Measurements from ENCODE around the gene SLC2A5. TPM values are rescaled to one million over a fixed set of nuclear protein-coding genes. Genes with fewer than 3 reads are reported as not detected.
"Not testable (repeated sequence)": the region's sequence is repeated elsewhere in the genome, so short reads cannot be mapped to it uniquely, and the experiment has no call there.

The SLC2A5 gene
- total RNA-seq, 1 donor from 2014 or later, result not detected

GRCh38 chr1:9035226-9035625 lies 34.2 kb downstream of the SLC2A5 start:
- H3K4me3 Mint-ChIP-seq (ENCODE audit: unreplicated experiment), result no peak overlapping the region
- TF ChIP-seq CTCF (IDR thresholded peaks at IDR 0.05), result no peak
- H3K27me3 Mint-ChIP-seq (ENCODE audit: unreplicated experiment), result peaks cover 29% of the 10 kb centered on the region
- H3K9me3 Mint-ChIP-seq (ENCODE audit: unreplicated experiment), result peaks cover 11% of the 10 kb centered on the region
- H3K4me1 Mint-ChIP-seq (ENCODE audit: unreplicated experiment), result no peaks in the 10 kb centered on the region
- no peak for DNase-seq (ENCODE audit: extremely low spot score, unreplicated experiment)
- H3K27ac Mint-ChIP-seq (ENCODE audit: unreplicated experiment), result no peak overlapping the region
- H3K36me3 Mint-ChIP-seq (ENCODE audit: unreplicated experiment), result peaks cover 4% of the 10 kb centered on the region

- Mint-ChIP-seq H3K27me3 (ENCODE audit: unreplicated experiment) (peaks cover 43% of the 10 kb centered on the region), H3K4me3 (ENCODE audit: unreplicated experiment) (no peak overlapping the region), H3K9me3 (ENCODE audit: unreplicated experiment) (peaks cover 11% of the 10 kb centered on the region), H3K4me1 (ENCODE audit: unreplicated experiment) (no peaks in the 10 kb centered on the region), H3K27ac (ENCODE audit: unreplicated experiment) (no peak overlapping the region), H3K36me3 (ENCODE audit: unreplicated experiment) (peaks cover 4% of the 10 kb centered on the region)
- DNase-seq (ENCODE audit: extremely low spot score, unreplicated experiment), result no peak
- TF ChIP-seq CTCF (IDR thresholded peaks at IDR 0.05), result no peak
Observed at GRCh38 chr1:9033363-9033762, 36.1 kb downstream of the SLC2A5 start.

GRCh38 chr1:9031484-9032259 lies 37.8 kb downstream of the SLC2A5 start:
- TF ChIP-seq CTCF (IDR thresholded peaks at IDR 0.05), result no peak
- no peak for DNase-seq (ENCODE audit: extremely low spot score, unreplicated experiment)
- H3K27ac Mint-ChIP-seq (ENCODE audit: unreplicated experiment), result no peak overlapping the region
- no peak overlapping the region for H3K4me3 Mint-ChIP-seq (ENCODE audit: unreplicated experiment)
- H3K27me3 Mint-ChIP-seq (ENCODE audit: unreplicated experiment), result peaks cover 39% of the 10 kb centered on the region
- peaks cover 11% of the 10 kb centered on the region for H3K9me3 Mint-ChIP-seq (ENCODE audit: unreplicated experiment)
- peaks cover 4% of the 10 kb centered on the region for H3K36me3 Mint-ChIP-seq (ENCODE audit: unreplicated experiment)
- no peaks in the 10 kb centered on the region for H3K4me1 Mint-ChIP-seq (ENCODE audit: unreplicated experiment)

GRCh38 chr1:9031077-9031476 lies 38.4 kb downstream of the SLC2A5 start:
- DNase-seq (ENCODE audit: extremely low spot score, unreplicated experiment); H3K27ac Mint-ChIP-seq (ENCODE audit: unreplicated experiment); H3K4me3 Mint-ChIP-seq (ENCODE audit: unreplicated experiment); H3K4me1 Mint-ChIP-seq (ENCODE audit: unreplicated experiment); H3K36me3 Mint-ChIP-seq (ENCODE audit: unreplicated experiment): not testable (repeated sequence)
- Mint-ChIP-seq H3K9me3 (ENCODE audit: unreplicated experiment) (peaks cover 11% of the 10 kb centered on the region), H3K27me3 (ENCODE audit: unreplicated experiment) (peaks cover 39% of the 10 kb centered on the region)

GRCh38 chr1:9028921-9029705 lies 40.3 kb downstream of the SLC2A5 start:
- H3K9me3 Mint-ChIP-seq (ENCODE audit: unreplicated experiment), result no peaks in the 10 kb centered on the region
- peaks cover 28% of the 10 kb centered on the region for H3K27me3 Mint-ChIP-seq (ENCODE audit: unreplicated experiment)
- no peaks in the 10 kb centered on the region for H3K36me3 Mint-ChIP-seq (ENCODE audit: unreplicated experiment)
- TF ChIP-seq CTCF (IDR thresholded peaks at IDR 0.05), result no peak
- H3K27ac Mint-ChIP-seq (ENCODE audit: unreplicated experiment), result no peak overlapping the region
- H3K4me3 Mint-ChIP-seq (ENCODE audit: unreplicated experiment), result no peak overlapping the region
- no peak for DNase-seq (ENCODE audit: extremely low spot score, unreplicated experiment)
- H3K4me1 Mint-ChIP-seq (ENCODE audit: unreplicated experiment), result no peaks in the 10 kb centered on the region
